Umbilical cord (tissue), 2 donors: ENCODE results near the gene SAMD4A. TPM values are rescaled to one million over a fixed set of nuclear protein-coding genes. Genes with fewer than 3 reads are reported as not detected.
A peak's percentile ranks its signal among the peaks of the same experiment; 100 is the strongest.

Experiments used
- DNase-seq: peaks from one replicate; pipeline ENCODE4 v3.0.0-alpha.2; 2015; ENCODE audit warnings: low spot score
- total RNA-seq: library from RNA; depleted of rRNA; stranded (reverse); fragments of >200 nt; gene quantifications from one replicate; pipeline ENCODE4 v1.2.3, GENCODE V29; 2014; ENCODE audit warnings: low replicate concordance; ENCODE audit not compliant: insufficient read depth

Gene SAMD4A
- total RNA-seq, 1 donor from 2014 or later = 138 TPM

DNA sequence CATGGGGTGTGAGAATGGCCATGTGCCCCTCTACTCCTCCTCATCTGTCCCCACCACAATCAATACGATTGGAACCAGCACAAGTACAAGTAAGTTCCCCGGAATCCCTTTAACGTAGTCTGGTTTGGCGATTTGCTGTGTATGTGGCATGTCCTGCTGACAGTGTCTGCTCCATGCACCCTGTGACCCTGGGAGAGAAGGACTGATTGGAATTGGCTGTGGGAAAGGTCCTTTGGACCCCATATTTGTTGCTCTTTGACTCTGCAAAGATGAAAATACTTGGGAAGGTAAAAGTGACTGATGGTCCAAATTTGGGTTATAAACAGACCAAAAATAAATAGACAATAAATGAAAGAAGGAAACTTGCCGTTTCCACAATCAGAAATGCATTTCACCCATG is 135.6 kb downstream of the SAMD4A start:
- DNase-seq = no peak

DNA sequence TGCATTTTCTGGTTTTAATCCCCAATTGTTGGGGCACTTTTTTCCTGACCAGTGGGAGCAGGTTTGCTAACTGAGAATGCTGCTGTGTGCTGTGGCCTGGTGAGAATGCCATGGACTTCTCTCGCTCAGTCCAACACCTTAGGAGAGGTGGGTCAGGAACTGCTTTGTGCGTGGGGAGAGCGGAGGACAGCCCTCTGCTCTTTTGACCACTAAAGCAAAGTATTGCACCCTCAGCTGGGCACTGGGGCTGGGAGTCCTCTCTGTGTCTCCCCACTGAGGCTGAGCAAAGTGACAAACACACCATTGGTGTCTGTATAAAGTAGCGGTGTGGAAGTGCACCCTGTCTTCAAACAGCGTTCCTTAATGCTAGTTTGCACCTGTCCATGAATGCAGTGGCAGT is 136.2 kb downstream of the SAMD4A start:
- no peak for DNase-seq

DNA sequence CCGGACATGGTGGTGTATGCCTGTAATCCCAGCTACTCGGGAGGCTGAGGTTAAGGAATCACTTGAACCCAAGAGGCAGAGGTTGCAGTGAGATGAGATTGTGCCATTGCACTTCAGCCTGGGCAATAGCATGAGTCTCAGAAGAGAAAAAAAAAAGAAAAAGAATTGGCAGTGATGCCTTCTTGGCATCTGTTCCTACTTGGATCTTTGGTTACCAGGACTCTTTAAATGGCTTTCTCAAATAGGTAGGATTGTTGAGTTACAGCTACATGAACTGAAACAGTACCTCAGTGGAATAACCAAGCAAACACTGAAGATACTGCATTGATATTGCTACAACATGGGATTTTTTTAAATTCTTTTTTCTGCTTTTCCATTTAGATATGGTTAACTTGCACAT is 136.8 kb downstream of the SAMD4A start:
- no peak for DNase-seq

DNA sequence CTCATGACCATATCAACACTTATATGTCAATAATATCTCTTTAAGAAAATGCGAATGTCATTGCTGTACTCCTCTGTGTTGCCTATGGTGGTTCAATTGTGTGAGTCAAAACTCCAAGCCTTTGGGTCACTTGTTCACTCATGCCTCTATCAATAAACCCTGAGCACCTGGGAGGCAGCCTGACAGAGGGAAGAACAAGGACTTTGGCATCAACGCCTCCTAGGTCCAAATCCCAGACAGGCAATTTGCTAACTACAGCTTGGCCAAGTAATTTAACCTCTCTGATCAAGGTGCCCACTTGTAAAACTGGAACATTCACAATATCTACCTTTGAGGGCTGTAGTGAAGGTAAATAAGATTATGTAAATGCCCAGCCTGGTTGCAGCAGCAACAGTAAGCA is 137.8 kb downstream of the SAMD4A start:
- DNase-seq = no peak

DNA sequence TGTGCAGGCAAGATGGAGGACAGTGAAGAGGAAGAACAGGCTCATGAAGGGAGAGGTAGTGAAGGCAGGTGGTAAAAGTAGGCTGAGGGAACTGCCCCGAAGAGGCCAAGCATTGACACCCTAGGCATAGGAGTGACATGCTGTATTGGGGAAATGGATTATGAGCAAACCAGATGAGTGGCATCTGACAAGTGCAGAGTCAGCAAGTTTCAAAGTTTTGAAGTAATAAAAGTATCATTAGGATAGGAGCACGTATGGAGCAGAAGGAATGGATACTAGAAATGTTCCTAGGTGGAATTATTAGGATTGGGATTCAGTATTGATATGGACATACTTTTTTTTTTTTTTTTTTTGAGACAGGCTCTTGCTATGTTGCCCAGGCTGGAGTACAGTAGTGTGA is 139.8 kb downstream of the SAMD4A start:
- no peak for DNase-seq

DNA sequence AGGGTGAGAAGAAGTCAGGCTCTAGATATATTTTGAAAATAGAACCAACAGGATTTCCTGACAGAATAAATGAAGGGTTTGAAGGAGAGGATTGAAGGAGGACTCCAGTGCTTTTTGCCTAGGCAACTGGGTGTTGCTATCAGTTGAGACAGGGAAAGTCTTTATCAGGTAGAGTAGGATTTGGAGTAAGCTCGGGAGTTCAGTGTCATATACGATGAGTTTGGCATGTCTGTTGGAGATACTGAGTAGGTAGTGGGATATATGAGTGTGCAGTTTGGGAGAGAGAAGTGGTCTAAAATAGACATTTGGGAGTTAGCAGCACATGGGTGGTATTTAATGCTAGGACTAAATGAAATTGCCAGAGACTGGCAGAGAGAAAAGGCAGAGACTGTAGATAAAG is 141.2 kb downstream of the SAMD4A start:
- DNase-seq = no peak

DNA sequence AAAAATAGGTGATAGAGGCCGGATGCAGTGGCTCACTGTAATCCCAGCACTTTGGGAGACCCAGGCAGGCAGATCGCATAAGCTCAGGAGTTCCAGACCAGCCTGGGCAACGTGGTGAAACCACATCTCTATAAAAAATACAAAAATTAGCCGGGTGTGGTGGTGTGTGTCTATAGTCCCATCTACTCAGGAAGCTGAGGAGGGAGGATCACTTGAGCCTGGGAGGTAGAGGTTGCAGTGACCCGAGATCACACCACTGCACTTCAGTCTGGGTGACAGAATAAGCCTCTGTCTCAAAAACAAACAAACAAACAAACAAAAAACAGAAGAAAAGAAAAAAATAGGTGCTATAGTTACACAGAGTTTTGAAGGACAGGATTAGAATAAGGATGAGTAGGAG is 142.1 kb downstream of the SAMD4A start:
- no peak for DNase-seq

DNA sequence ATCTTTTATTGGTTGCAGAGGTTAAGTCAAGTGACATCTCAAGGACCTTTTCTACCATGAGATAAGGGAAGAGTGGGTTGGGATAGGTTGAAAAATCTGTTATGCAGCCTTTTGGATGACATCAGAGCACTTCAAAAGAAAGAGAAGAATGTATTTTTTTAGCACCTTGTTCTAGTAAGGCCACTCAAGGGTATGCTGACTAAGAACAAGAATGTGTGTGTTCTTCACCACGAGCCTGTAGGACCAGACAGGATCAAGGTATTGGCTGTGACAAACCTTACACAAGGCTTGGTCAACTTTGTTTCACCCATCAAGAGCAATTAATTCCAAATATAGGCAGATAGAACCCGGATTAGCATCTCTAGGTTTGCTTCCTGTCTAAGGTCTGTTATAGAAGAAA is 142.5 kb downstream of the SAMD4A start:
- DNase-seq = no peak

DNA sequence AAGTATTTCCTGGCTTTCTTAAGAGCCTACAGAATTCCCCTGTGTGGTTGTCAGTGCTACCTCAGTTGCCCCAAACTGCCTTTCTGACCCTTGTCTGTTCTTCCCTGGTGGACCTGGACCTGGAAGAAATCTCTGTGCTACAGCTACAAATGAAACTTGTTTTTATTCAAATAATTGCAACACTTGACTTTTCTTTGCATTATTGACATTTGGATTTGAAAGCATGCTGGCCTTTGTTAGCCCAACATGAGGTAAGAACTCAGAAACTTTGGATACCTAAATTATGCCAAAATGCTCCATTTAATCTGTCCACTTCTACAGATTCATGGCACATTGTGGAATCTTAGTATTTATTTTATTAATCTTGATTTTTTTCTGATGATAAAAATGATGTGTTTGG is 142.9 kb downstream of the SAMD4A start:
- no peak for DNase-seq

DNA sequence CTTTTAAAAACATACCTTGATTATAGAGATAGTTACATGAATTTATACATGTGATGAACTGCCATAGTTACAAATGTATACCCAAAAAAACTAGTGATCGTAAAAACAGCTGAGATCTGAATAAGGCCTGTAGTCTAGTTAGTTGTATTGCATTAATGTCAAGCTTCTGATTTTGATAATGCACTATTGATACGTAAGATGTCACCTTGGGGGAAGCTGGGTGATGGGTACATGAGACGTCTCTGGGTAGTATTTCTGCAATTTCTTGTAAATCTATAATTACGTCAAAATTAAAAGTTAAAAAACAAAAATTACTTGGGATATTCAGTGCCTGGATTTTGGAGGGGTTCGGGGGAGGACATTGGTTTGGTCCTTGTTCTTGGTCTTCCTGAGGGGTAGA is 144.4 kb downstream of the SAMD4A start:
- DNase-seq = no peak

DNA sequence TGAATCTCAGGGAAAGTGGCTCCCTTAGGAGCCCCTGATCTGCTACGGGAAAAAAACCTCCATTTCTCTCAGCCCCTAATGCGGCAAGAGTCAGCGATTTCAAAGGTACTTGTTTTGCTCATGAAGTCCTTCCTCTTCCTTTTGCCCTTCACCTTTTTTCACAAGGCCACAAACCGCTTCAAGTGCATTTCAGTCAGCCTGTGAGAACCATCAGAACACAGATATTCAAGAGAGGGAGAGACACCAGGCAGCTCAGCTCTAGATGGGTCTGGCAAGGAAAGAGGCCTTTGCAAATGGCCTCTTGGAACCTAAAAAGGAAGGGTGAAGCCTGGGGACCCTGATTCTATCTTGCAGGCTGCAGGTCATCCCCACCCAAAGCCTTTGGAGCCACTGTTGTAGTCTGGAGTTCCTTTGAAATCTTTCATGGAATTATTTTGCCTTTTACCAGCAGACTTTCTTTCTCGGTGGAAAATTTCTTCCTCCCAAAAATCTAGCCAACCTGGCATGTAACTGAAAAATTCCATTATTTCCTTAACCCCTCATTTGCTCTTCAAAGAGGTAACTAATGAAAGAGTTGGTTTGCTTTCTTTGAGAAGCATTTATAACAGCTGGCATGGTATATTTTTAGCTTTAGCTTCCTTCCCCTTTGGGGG is 145.0 kb downstream of the SAMD4A start:
- DNase-seq = no peak

DNA sequence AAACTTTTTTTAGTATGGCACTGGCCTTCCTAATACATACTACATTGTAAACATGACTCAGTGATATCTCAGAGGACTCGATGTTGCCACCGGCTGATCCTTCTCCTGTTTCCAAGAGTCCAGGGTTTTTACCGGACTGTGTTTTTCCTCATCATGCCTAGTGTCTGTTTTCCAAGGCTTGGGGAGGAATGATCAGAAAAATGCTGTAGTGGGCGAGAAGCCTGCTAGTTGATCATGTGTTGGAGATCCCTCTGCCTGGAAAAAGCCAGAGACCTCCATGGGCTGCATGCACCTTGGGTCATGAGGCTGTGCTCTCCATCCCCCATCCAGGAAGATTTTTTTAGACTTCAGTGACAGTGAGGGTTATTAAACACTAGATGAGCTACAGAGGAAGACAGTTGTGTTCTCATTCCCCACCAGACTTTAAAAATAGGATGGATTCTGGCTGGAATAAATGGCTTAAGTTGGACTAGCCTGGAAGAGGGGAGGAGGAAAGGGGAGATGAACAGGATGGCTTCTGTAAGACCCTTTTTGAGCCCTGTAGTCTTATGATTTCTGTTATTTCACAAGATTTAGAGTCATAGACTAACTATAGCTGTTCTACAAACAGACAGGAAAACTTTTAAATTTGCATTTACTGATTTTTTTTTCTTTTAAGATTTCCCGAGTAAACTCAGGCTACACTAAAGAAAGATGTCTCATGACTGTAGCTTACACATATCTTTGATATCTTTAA is 145.7 kb downstream of the SAMD4A start:
- DNase-seq = peak; percentile 83

DNA sequence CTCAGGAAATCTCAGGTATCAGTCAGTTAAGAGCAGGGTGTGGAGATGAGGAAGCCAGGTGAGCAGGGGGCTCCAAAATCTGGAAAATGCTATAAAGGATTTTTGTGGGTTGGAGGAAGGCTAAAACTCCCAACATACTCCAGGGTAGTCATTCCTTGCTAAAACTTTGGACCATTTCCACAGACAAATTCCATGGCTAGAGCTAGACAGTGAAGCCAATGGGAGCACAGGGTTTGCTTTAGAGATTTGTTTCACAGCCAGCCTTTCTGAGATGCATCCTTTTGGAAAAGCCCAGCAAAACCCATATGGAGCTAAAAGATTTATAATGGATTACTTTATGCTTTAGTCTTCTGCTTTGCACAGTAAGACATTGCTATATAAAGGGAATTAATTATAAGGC is 146.5 kb downstream of the SAMD4A start:
- DNase-seq = peak; percentile 93

DNA sequence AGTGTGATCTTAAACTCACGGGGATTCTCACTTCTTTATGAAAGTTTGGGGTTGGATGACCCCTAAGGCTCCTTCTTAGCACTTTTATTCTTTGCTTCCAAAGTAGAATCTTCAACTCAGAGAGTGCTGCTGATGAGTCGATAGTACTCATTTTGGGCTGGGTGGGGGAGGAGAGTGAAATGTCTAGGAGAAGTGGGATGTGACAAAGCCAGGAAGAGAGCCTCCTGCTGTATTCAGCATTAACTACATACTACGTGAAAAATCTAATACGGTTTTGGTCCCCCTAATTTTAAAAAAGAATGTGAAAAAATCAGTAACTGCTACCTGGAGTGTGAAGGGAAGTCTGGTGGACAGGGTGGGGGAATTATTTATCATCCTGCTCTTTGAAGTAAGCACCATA is 148.3 kb downstream of the SAMD4A start:
- DNase-seq = no peak

DNA sequence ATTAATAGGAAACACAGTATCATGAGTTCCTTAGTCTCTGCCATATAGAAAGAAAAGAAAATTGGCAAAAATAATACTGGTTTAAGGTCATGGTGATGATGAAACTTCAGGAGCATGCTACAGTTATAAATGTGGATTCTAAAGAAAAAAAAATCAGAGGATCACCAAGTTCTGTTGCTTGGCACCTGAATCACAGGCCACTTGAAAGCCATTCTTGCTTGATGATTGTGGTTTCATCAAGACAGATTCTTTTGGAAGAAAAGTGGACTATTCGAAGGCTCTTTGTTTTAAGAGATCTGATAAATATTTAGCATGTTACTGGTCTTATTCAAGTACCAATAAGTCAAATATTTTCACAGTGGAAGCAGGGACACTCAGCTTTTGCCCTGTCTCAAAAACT is 148.9 kb downstream of the SAMD4A start:
- DNase-seq = no peak

DNA sequence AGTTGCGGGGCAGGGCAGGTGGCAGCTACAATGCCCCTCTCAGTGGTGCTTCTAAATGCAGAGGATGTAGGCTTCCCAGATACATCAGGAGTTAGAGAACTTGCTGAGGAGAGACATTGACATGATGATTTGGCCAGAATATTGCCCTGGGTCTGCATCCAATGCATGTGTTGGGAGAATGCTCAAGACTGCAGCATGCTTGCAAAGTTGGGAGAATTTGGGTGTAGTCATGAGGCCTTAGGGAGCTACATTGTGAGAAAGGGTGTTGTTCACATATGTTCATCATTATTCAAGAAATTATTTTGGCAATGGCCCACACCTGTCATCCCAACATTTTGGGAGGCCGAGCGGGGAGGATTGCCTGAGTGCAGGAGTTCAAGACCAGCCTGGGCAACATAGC is 149.9 kb downstream of the SAMD4A start:
- DNase-seq = no peak

DNA sequence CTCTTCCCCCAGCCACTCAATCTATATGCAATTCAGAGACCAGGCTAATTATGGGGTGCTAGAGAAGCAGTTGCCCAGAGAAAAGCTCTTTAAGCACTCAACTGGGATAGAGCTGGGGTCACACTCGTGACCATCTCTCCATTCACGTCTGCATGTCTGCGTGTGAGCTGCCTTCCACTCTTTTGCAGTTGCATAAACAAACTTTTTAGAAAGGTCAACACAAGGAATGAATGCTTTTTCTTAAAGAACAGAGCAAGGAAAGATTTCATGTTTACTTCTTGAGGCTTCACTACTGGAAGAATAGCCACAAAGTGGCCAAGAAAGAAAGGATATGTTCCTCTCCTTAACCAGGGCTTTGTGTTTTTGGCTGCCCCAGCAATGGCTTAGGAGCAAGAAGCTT is 151.1 kb downstream of the SAMD4A start:
- DNase-seq = no peak

DNA sequence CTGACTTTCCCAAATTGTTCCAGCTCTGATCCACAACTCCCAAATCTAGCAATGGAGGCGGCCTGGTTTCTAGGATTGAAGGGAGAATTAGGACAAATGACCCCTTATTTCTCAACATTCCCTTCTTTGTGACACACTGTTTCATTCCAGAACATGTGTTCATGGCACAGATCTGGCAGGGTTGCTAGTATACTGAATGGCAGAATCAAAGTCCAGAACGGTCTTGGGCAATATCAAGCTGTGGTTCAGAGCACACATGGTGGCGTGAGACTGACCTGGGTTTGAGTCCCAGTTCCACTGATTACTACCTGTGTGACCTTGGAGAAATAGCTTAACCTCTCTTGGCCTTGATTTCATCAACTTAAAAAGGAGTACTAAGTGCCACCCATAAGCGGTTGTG is 152.5 kb downstream of the SAMD4A start:
- no peak for DNase-seq

DNA sequence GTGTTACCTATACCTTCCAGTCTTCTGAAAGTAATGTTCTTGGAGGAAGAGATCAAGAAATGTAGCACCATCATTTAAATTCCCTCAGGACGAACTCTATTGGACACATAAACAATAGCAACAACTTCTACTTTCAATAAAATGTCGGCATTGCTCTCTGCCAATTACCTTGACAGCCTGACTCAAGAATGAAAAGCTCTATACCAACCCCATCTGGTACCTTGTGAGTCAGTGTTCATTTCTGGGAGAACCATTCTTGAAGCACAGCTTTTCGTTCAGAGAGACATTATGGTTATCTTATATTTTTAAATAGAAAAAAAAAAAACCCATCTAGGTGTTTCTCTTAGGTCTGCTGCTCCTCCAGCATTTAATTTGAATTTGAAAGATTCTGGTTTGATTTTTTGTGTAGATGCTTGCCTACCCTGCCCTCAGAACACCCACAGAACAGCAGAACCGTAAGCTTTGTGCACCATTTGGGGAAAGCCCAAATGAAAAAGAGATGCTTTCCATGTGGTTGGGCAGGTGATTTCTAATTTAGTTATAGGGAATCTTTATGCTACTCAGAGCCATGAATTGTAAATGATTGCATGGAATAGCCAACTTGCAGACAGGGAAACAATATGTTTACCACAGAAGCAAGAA is 156.0 kb downstream of the SAMD4A start:
- DNase-seq = peak; percentile 52

DNA sequence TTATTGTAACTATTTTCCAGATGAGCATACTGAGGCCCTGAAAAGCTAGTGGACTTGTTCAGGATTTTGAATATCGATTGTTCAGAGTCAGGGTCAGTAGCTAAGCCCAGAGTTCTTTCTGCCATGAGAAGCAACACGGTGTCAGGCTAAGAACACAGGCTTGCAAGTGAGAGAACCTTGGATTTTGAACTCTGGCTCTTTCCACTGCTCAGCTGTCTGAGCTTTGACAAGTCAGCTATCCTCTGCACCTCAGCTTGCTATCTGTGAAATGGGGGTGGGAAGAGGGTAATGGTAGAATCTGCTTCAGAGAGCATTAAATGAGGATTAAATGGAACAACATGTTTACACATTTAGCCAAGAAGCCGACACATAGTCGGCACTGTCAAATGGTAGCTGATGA is 157.2 kb downstream of the SAMD4A start:
- no peak for DNase-seq

DNA sequence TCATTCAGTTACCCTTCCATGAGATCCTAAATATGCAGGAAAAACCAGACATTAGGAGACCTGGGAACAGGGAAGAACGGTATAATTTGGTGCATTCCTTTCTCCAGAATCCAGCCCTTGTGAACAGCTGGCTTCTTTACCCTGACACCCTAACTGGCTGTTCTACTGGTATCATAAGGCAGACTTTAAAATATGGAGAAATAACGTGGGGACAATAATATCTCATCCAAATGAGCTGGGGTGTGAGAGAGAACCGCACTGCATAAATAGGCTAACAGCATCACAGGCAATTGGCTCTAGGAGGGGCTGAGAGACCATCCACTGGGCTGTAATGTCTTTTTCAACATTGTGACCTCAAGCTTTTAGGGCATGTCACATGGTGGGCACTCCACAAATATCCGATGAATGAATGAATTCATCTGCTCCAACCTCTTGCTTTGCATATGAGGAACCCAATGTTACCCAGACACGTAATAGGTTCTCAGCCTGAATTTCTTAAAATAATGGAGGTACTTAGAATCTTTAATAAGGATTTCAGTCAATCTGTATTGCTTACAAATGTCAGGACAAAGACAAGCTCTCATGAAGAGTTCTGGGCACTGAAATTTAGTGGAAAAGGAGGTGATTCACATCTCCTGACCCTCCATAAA is 157.9 kb downstream of the SAMD4A start:
- DNase-seq = no peak

DNA sequence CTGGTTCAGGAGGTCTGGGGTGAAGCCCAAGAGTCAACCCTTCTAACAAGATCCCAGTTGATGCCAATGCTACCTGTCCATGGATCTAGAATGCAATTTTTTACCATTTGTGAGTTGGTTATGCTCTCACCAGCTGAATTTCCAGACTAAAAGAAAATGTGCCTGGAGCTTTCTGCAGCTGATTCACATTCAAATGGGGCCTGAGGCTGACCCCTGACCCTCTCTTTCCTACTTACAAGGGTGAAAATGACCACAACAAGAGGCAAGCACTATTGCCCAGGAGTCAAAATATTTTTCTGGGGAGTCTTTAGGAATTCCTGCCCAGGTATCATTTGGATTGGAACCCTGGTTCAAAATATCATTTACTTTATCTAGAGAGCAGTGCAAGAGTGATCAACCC is 159.1 kb downstream of the SAMD4A start:
- DNase-seq = no peak

DNA sequence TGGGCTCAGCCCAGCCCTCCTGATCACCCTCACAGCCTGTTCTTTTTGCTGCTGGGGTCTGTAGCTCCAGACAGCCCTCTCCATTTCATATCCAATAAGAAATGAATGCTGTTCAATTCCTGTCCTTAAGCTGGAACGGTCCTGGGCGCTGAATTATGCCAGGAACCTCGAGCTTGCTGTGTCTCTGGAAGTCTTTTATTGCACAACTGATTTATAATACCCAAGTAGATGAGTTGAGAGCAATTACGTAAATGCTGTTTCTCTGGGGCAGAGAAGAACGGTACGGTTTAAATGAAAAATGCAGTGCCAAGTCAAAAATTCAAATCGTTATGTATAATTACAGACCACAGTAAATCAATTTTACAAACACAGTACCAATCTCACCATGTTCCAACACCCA is 161.0 kb downstream of the SAMD4A start:
- DNase-seq = peak; percentile 47
